Right renal pelvis (tissue), 4 donors: ENCODE data around the gene SEC61A1. TPM values are rescaled to one million over a fixed set of nuclear protein-coding genes. Genes with fewer than 3 reads are reported as not detected.

ENCODE experiments used
- DNase-seq, 4 donors: peaks; one replicate each; pipeline ENCODE4 v3.0.0-alpha.2; 2013; ENCODE audit warnings: low read depth in 4 of 4, low spot score in 3 of 4, missing footprints in 1 of 4
- polyA plus RNA-seq, 4 donors: library from polyadenylated mRNA; unstranded; fragments of 120-200 nt; gene quantifications; one replicate each; pipeline ENCODE4 v1.2.1, GENCODE V29; 2013; ENCODE audit not compliant: insufficient read length in 4 of 4

Gene SEC61A1
- polyA plus RNA-seq, 4 donors = 160 to 177 (median 168) TPM

DNA sequence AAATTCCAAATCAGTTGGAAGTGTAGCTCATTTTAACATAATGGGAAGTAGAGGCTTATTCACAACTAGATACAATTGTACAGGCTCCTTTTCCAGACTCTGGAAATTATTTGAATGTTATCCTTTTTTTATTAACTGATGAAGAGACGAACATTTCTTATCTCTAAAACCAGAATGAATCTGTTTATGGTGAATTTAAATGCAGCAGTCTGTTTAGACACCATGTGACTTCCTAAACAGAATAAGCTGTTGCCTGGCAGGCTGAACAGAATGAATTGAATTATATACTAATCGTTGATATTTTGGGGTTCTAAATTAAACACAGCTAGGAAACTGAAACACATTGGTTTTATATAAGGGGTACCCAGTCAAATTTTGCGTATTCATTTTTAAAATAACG lies 4.0 kb downstream of the SEC61A1 start:
- DNase-seq = no peak

GRCh38 chr3:128060473-128061381 lies 8.5 kb downstream of the SEC61A1 start:
- DNase-seq = no peak

GRCh38 chr3:128062033-128062745 lies 10.0 kb downstream of the SEC61A1 start:
- no peak for DNase-seq

- DNase-seq = no peak
Measured at GRCh38 chr3:128063865-128064264, 11.6 kb downstream of the SEC61A1 start.

DNA sequence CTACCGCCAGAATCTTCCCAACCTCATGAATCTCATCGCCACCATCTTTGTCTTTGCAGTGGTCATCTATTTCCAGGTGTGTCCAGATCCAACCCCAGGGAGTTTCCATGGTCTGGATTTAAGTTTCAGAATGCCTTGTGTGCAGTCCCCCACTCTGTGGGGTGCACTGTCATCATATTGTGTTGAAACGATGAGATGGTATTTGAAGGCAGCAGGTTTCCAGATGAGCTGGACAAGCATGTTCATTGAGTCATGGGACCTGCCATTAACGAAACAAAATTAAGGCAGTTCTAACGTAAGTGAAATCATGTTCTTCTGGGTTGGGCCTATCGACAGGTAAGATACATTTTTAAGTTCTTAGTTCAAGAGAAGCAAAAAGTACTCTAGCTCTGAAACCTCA lies 12.7 kb downstream of the SEC61A1 start:
- no peak for DNase-seq

DNA sequence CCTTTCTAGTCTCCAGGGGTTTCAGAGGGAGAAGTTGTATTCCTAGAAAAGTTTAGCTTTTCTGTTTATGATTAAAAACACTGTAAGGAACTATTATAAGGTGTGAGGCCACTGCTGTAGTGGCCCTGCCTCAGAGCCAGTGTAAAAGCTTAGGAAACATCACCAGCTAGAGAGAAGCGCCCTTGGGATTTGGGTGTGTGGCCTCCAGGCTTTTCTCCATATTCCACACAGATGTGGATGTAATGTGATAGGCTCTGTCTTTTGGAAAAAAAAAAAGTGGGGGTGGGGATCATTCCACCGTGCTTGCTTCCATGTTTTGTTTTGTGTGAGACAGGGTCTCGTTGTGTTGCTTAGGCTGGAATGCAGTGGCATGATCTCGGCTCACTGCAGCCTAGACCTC lies 13.9 kb downstream of the SEC61A1 start:
- no peak for DNase-seq

GRCh38 chr3:128066676-128067075 lies 14.4 kb downstream of the SEC61A1 start:
- no peak for DNase-seq

GRCh38 chr3:128067489-128067888 lies 15.3 kb downstream of the SEC61A1 start:
- DNase-seq = no peak

DNA sequence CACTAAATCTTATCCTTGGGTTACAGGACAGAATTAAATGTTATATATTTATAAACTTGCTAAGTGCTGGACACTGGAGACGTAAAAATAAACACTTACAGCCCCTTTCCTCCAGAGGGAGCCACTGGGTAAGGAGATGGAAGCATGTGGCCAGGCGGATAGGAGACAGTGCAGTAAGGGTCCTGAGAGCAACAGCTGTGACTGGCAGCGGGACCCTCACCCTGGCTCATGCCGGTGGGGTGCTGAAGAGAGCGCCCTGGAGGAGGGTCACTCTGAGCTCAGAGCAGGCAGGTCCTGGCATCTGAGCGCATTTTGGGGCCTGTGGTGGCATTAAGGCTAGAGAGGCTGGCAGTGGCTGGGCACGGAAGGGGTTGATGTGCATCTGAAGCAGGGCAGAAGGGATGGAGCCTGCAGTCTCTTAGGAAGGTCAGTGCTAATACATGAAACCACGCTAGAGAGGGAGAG lies 16.0 kb downstream of the SEC61A1 start:
- DNase-seq = no peak

- DNase-seq = no peak
Measured at GRCh38 chr3:128069271-128069670, 17.0 kb downstream of the SEC61A1 start.

DNA sequence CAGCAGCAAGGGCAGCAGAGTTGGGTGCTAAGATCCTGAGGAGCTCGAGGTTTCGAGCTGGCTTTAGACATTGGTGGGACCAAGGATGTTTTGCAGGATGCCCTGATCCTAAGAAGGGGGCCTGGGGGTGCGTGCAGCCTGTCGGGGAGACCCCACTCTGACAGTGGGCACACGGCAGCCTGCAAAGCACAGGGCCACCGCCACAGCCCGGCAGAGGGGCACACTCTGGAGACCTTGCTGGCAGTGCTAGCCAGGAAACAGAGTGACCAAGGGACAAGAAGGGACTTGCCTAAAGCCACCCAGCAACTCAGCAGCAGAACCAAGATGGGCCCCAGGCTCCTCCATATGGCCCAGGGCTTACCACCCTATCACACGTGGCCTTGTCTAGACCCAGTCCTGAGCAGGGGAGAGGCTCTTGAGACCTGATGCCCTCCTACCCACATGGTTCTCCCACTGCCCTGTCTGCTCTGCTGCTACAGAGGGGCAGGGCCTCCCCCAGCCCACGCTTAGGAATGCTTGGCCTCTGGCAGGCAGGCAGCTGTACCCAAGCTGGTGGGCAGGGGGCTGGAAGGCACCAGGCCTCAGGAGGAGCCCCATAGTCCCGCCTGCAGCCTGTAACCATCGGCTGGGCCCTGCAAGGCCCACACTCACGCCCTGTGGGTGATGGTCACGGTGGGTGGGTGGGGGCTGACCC lies 18.8 kb downstream of the SEC61A1 start:
- no peak for DNase-seq

- no peak for DNase-seq
Measured at GRCh38 chr3:128071771-128072453, 19.7 kb downstream of the SEC61A1 start.

DNA sequence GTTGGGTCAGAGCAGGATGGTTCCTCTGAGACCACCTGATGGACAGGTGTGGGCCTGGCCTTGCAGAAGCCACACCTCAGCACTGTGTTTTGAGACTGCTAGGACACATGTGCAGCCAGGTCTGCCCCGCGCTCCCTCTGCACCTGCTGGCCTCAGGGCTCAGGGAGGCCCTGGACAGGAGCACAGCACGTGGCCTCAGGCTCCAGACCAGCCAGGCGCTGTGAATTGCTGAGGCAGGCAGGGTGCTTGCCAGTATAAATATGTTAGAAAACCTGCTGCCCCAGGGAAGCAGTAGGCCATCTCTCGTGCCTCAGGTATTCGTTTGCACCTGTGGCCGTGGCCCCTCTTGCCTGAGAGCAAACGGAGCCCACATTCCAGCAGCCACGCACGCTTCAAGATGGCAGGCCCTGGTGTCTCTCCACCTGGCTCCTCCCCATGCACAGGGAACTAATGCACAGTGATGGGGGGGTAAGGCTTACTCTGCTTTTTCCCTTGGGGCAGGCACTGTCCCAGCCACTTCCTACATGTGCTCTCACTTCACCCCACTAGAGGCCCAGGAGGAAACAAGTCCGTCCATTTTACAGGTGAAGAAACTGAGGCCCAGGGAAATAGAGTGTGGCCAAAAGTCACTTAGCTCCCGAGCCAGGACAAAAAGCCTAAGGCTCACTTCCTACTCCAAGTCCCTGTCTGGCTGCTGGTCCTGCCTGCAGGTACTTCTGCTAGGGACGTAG lies 20.4 kb downstream of the SEC61A1 start:
- no peak for DNase-seq

GRCh38 chr3:128073185-128073725 lies 21.0 kb downstream of the SEC61A1 start:
- no peak for DNase-seq

DNA sequence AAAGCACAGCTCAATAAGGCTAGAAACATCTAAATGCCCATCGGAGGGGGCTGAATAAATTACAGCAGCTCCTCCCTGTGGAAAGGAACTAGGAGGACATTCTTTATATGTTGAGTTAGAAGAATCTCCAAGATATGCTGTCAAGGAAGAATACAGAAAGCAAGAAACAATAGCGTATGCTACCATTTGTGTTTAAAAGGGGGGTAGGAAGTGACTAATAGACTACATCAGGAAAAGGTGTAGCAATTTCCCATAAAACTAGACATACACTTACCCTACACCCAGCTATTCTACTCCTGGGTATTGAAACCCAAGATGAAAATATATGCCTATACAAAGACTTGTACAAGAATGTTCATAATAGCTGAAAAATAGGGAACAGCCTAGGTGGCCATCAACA lies 21.6 kb downstream of the SEC61A1 start:
- no peak for DNase-seq

GRCh38 chr3:128074851-128075521 lies 22.7 kb downstream of the SEC61A1 start:
- DNase-seq = no peak

DNA sequence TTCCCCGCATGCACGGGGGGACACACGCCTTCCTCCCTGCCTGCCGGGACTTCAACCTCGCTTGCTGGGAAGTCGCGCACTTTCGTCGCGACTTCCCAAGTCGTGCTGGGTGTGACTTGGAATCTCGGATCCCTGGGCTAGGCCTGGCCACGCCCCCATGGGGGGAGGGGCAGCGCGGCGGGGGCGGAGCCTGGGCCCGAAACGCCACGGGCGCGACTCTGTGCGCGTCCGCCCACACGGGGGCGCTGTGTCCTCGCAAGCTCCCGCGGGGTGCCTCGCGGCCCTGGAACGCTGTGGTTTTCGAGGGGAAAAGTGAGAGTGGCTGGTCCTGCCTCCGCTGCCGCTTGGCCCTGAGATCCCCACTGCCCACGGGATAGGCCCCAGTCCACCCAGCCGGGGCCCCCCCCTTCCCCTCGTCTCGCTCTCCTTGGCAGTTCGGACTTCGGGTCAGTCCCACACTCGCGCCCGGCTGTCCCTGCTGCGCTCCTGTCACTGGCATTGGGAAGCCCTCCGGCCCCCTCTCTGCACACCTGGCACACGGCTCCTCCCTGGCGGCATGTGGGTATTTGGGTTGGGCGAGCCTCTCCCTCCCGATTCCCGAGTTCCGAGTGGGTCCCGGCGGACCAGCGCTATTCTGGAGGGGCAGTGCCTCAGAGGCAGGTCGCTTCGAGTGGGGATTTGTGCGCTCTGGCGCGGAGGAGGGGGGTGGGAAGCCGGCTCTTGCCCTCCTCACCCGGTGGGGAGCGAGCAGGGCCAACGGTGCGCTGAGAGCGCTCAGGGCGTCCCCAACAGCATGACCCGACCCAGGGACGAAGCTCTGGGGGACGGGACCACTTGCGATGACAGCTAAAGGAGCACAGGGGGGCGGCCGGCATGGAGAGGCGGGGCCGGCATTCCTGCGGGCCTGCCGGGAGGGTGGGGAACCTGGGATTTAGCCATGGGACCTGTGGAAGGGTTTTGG lies 23.6 kb downstream of the SEC61A1 start:
- DNase-seq = peak; percentile 74 to 92 (median 80)
